DOHH2 (cell line): ENCODE data around the gene TMEM131.

ENCODE experiments used
- H3F3A ChIP-seq: fragments of 200-600 bp; sonication (generic), shearing (Covaris generic); 2 replicates; pipeline ENCODE4 v1.6.0; 2016; ENCODE audit warnings: antibody characterized with exemption, mild to moderate bottlenecking; ENCODE audit not compliant: control insufficient read depth, insufficient read depth
- H3K27ac ChIP-seq: fragments of 200-600 bp; sonication (generic); 2 replicates; pipeline ENCODE4 v1.5.1; 2014; ENCODE audit warnings: low read depth, mild to moderate bottlenecking, low read length, moderate library complexity
- H3K27me3 ChIP-seq: fragments of 200-600 bp; sonication (generic); 2 replicates; pipeline ENCODE4 v1.6.1; 2014; ENCODE audit warnings: mild to moderate bottlenecking, low read length, mixed read lengths; ENCODE audit not compliant: control insufficient read depth
- H3K36me3 ChIP-seq: fragments of 200-600 bp; sonication (generic); 2 replicates; pipeline ENCODE4 v1.6.1; 2014; ENCODE audit warnings: mild to moderate bottlenecking, low read length, moderate library complexity, mixed read lengths; ENCODE audit not compliant: control insufficient read depth
- H3K4me1 ChIP-seq: fragments of 200-600 bp; sonication (generic); 2 replicates; pipeline ENCODE4 v1.6.1; 2014; ENCODE audit warnings: mild to moderate bottlenecking, low read length, mixed read lengths; ENCODE audit not compliant: control insufficient read depth
- H3K4me2 ChIP-seq: fragments of 200-600 bp; sonication (generic); 2 replicates; pipeline ENCODE4 v1.6.0; 2014; ENCODE audit warnings: mild to moderate bottlenecking, low read length, moderate library complexity
- H3K4me3 ChIP-seq: fragments of 200-600 bp; sonication (generic); 2 replicates; pipeline ENCODE4 v1.5.1; 2014; ENCODE audit warnings: mild to moderate bottlenecking, low read length, mixed read lengths
- H3K79me2 ChIP-seq: fragments of 200-600 bp; sonication (generic); 2 replicates; pipeline ENCODE4 v1.6.1; 2014; ENCODE audit warnings: mild to moderate bottlenecking, low read length, mixed read lengths; ENCODE audit not compliant: control insufficient read depth
- H3K9me2 ChIP-seq: fragments of 200-600 bp; sonication (generic); replicated peaks from 2 replicates; pipeline ENCODE4 v1.6.1; 2014; ENCODE audit warnings: mild to moderate bottlenecking, low read length, mixed read lengths; ENCODE audit not compliant: control insufficient read depth
- H3K9me3 ChIP-seq: fragments of 200-600 bp; sonication (generic); 2 replicates; pipeline ENCODE4 v1.6.1; 2014; ENCODE audit warnings: antibody characterized with exemption, low read length, mixed read lengths; ENCODE audit not compliant: control insufficient read depth, insufficient read depth
- H4K20me1 ChIP-seq: fragments of 200-600 bp; sonication (generic); 2 replicates; pipeline ENCODE4 v1.6.0; 2014; ENCODE audit warnings: low read depth, mild to moderate bottlenecking, antibody characterized with exemption, low read length, moderate library complexity; ENCODE audit not compliant: control insufficient read depth, insufficient read depth
- CTCF ChIP-seq: fragments of 200-600 bp; sonication (generic); IDR thresholded peaks from one replicate; pipeline ENCODE4 v1.5.1; 2014; ENCODE audit warnings: antibody characterized with exemption, mild to moderate bottlenecking, low read depth, low read length; ENCODE audit not compliant: poor library complexity, severe bottlenecking
- EZH2phosphoT487 ChIP-seq: fragments of 200-600 bp; sonication (generic); IDR thresholded peaks from 2 replicates; pipeline ENCODE4 v1.6.1; 2017; ENCODE audit warnings: borderline replicate concordance, mild to moderate bottlenecking, antibody characterized with exemption, low read length, moderate library complexity, mixed read lengths

The TMEM131 gene

DNA sequence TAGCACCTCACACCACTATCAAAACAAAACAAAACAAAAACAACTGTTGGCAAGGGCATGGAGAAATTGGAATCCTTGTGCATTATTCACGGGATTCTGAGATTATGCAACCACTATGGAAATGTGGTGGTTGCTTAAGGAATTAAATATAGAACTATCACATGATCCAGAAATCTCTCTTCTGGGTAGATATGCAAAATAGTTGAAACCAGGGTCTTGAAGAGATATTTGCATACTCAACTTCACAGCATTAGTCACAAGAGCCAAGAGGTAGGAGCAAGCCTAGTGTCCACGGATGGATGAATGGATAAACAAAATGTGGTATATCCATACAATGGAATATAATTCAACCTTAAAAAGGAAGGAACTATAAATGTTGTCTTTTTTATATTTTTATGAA is 7.0 kb downstream of the TMEM131 start:
- Histone ChIP-seq H3K9me3 (peaks cover 21% of the 10 kb centered on the region), H3K4me2 (peak overlapping the region; percentile 91), H3K79me2 (peaks cover 99% of the 10 kb centered on the region), H3K36me3 (peaks cover 43% of the 10 kb centered on the region), H3F3A (no peaks in the 10 kb centered on the region), H3K9me2 (no peaks in the 10 kb centered on the region), H3K27me3 (no peaks in the 10 kb centered on the region), H3K4me1 (peaks cover 55% of the 10 kb centered on the region), H3K4me3 (peak overlapping the region; percentile 8), H4K20me1 (no peaks in the 10 kb centered on the region; the same call in 1 of the 2 replicates), H3K27ac (no peak overlapping the region)
- TF ChIP-seq EZH2phosphoT487: no peak
- no peak for TF ChIP-seq CTCF

DNA sequence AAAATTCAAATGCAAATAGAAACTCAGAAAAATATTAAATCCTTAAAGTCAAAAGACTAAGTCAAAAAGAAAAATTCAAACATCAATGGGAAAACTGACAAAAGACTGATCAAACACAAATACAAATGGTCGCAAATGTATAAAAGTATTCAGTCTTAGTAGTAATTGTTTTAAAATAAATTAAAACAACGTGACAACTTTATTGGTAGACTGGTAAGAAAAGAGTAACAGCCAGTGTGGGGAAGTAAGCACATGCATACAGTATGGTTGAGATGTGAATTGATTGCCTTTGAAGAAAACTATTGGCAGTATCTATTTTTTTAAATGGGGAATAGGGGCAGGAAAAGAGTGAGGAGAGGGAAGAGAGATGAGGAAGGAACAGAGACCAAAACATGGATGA is 9.8 kb downstream of the TMEM131 start:
- Histone ChIP-seq H3K4me3 (no peak overlapping the region), H3K4me1 (peaks cover 29% of the 10 kb centered on the region), H3K36me3 (peaks cover 46% of the 10 kb centered on the region), H3F3A (no peaks in the 10 kb centered on the region), H3K79me2 (peaks cover 99% of the 10 kb centered on the region), H3K9me3 (peaks cover 21% of the 10 kb centered on the region), H3K9me2 (no peaks in the 10 kb centered on the region), H3K4me2 (no peak overlapping the region), H3K27me3 (no peaks in the 10 kb centered on the region), H4K20me1 (no peaks in the 10 kb centered on the region), H3K27ac (no peak overlapping the region)
- TF ChIP-seq CTCF (no peak), EZH2phosphoT487 (no peak)

DNA sequence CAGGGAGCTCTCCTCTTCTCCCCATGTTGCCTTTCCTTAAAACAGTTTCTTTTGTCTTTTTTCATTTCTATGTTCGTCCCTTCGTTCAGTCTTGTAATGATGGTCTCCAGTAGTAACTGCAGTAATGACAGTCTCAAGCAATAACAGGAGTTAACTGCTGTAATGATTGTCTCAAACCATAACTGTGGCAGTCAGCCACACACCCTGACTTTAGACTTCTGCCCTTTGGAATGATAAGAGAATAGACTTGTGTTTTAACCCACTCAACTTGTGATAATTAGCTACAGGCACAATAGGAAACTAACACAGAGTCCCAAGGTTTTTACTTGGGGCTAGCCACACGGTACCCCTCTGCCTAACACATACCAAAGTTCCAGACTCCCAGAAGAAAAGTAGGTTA is 12.1 kb downstream of the TMEM131 start:
- no peak overlapping the region for H3K4me2 ChIP-seq
- peaks cover 98% of the 10 kb centered on the region for H3K79me2 ChIP-seq
- TF ChIP-seq CTCF (no peak), EZH2phosphoT487 (no peak)
- H3K9me2 ChIP-seq: no peaks in the 10 kb centered on the region
- H4K20me1 ChIP-seq: no peaks in the 10 kb centered on the region
- H3K4me1 ChIP-seq: peaks cover 6% of the 10 kb centered on the region
- peaks cover 29% of the 10 kb centered on the region for H3K9me3 ChIP-seq
- no peak overlapping the region for H3K27ac ChIP-seq
- no peak overlapping the region for H3K4me3 ChIP-seq
- H3K36me3 ChIP-seq: peaks cover 50% of the 10 kb centered on the region
- H3K27me3 ChIP-seq: no peaks in the 10 kb centered on the region
- no peaks in the 10 kb centered on the region for H3F3A ChIP-seq
